Cardiac muscle cell (in vitro differentiated cells and primary cell): ENCODE data around the gene KCNG4. TPM values are rescaled to one million over a fixed set of nuclear protein-coding genes. Genes with fewer than 3 reads are reported as not detected.
A peak's percentile ranks its signal among the peaks of the same experiment; 100 is the strongest.

Experiments
- DNase-seq, 2 donors: peaks; one replicate each; pipeline versions ENCODE4 v3.0.0 to v3.0.0-alpha.2; 2010 to 2017; ENCODE audit warnings: low read depth in 1 of 2, low spot score in 1 of 2
- H3K27ac ChIP-seq: fragments of 200-600 bp; sonication (generic); 2 replicates; pipeline ENCODE4 v1.5.1; 2016
- H3K27me3 ChIP-seq: fragments of 200-600 bp; sonication (generic); 2 replicates; pipeline ENCODE4 v1.6.0; 2016; ENCODE audit warnings: control low read depth
- H3K36me3 ChIP-seq: fragments of 200-600 bp; sonication (generic); 2 replicates; pipeline ENCODE4 v1.5.1; 2016; ENCODE audit warnings: control low read depth
- H3K4me1 ChIP-seq: fragments of 200-600 bp; sonication (generic); 2 replicates; pipeline ENCODE4 v1.8.1; 2017; ENCODE audit warnings: low read depth, mild to moderate bottlenecking, mixed run types
- H3K4me3 ChIP-seq: fragments of 200-600 bp; sonication (generic); 2 replicates; pipeline ENCODE4 v1.5.1; 2016; ENCODE audit warnings: mild to moderate bottlenecking
- H3K9me3 ChIP-seq: fragments of 200-600 bp; sonication (generic); 2 replicates; pipeline ENCODE4 v1.5.1; 2017; ENCODE audit warnings: low read depth, mild to moderate bottlenecking, control low read depth
- CTCF ChIP-seq: IDR thresholded peaks from 2 replicates; pipeline ENCODE4 v1.5.1; 2012; ENCODE audit warnings: low read depth, mild to moderate bottlenecking, low read length
- polyA plus RNA-seq: library from polyadenylated mRNA; unstranded; fragments of >200 nt; fragmentation: Nextera tagmentation; extraction: Ambion mirVana; gene quantifications from 2 replicates; pipeline ENCODE4 v1.2.1, GENCODE V29; 2016
- total RNA-seq: library from RNA; depleted of rRNA; stranded (reverse); fragments of >200 nt; gene quantifications from 2 replicates; pipeline ENCODE4 v1.2.3, GENCODE V29; 2016

KCNG4 gene
- total RNA-seq = not detected in 2 replicates
- not detected in 2 replicates for polyA plus RNA-seq

- H3K36me3 ChIP-seq = no peaks in the 10 kb centered on the region
- H3K9me3 ChIP-seq = no peaks in the 10 kb centered on the region
- DNase-seq = no peak
- no peak within 1 kb of the TSS for H3K27ac ChIP-seq
- TF ChIP-seq CTCF = no peak
- no peaks in the 10 kb centered on the region for H3K4me1 ChIP-seq
- peaks cover 3% of the 10 kb centered on the region for H3K27me3 ChIP-seq
- H3K4me3 ChIP-seq = no peak within 1 kb of the TSS
These were observed at the start of gene KCNG4 for GRCh38 chr16:84239909-84240308. Gene KCNG4, minus strand, starts transcription at chr16:84240012. Its CDS starts 2,527 bp downstream, at chr16:84237485.

GRCh38 chr16:84288902-84289301 lies 49.1 kb upstream of the KCNG4 start:
- peaks cover 8% of the 10 kb centered on the region for H3K4me1 ChIP-seq
- TF ChIP-seq CTCF = no peak
- no peak for DNase-seq
- no peak overlapping the region for H3K27ac ChIP-seq
- no peaks in the 10 kb centered on the region for H3K9me3 ChIP-seq
- no peaks in the 10 kb centered on the region for H3K27me3 ChIP-seq
- H3K36me3 ChIP-seq = no peaks in the 10 kb centered on the region
- no peak overlapping the region for H3K4me3 ChIP-seq

- no peak overlapping the region for H3K4me3 ChIP-seq
- H3K4me1 ChIP-seq = peaks cover 16% of the 10 kb centered on the region
- no peak overlapping the region for H3K27ac ChIP-seq
- TF ChIP-seq CTCF = no peak
- no peaks in the 10 kb centered on the region for H3K9me3 ChIP-seq
- H3K36me3 ChIP-seq = no peaks in the 10 kb centered on the region
- no peaks in the 10 kb centered on the region for H3K27me3 ChIP-seq
- DNase-seq = peak in 1 of 2 donors; percentile 32
These were observed 46.9 kb upstream of the KCNG4 start for GRCh38 chr16:84286578-84287240.

GRCh38 chr16:84284154-84284722 lies 44.4 kb upstream of the KCNG4 start:
- DNase-seq = peak; percentile 61 to 90
- Histone ChIP-seq H3K27me3 (no peaks in the 10 kb centered on the region), H3K9me3 (no peaks in the 10 kb centered on the region), H3K4me1 (peaks cover 16% of the 10 kb centered on the region), H3K27ac (peak overlapping the region; percentile 88), H3K4me3 (no peak overlapping the region), H3K36me3 (no peaks in the 10 kb centered on the region)
- TF ChIP-seq CTCF = no peak

GRCh38 chr16:84283314-84284153 lies 43.7 kb upstream of the KCNG4 start:
- no peak for DNase-seq
- no peak for TF ChIP-seq CTCF
- H3K27ac ChIP-seq = peak overlapping the region; percentile 88
- no peaks in the 10 kb centered on the region for H3K9me3 ChIP-seq
- no peaks in the 10 kb centered on the region for H3K36me3 ChIP-seq
- peaks cover 22% of the 10 kb centered on the region for H3K4me1 ChIP-seq
- H3K4me3 ChIP-seq = no peak overlapping the region
- no peaks in the 10 kb centered on the region for H3K27me3 ChIP-seq
